GM12878 (cell line): ENCODE data around the gene HERPUD1. TPM values are rescaled to one million over a fixed set of nuclear protein-coding genes. Genes with fewer than 3 reads are reported as not detected.

Experiments used
- E4F1 ChIP-seq: fragments of 450-650 bp; IDR thresholded peaks from 2 replicates; pipeline ENCODE4 v1.6.1; 2018; ENCODE audit warnings: borderline replicate concordance, mild to moderate bottlenecking; ENCODE audit not compliant: partially characterized antibody
- FOS ChIP-seq: IDR thresholded peaks from 3 replicates; pipeline ENCODE4 v1.6.1; 2011; ENCODE audit warnings: borderline replicate concordance; ENCODE audit not compliant: insufficient read length; ENCODE audit errors: extremely low read depth
- FOXK2 ChIP-seq: fragments of 450-650 bp; IDR thresholded peaks from 2 replicates; pipeline ENCODE4 v1.6.1; 2017; ENCODE audit warnings: mild to moderate bottlenecking, moderate library complexity
- MYB ChIP-seq: fragments of 150-350 bp; IDR thresholded peaks from 2 replicates; pipeline ENCODE4 v1.6.1; 2014; ENCODE audit warnings: mild to moderate bottlenecking, low read depth, low read length, borderline replicate concordance
- NFIC ChIP-seq: IDR thresholded peaks from 2 replicates; pipeline ENCODE4 v1.6.1; 2012; ENCODE audit warnings: low read depth, mild to moderate bottlenecking, inconsistent platforms, low read length, moderate library complexity
- PAX5 ChIP-seq: IDR thresholded peaks from 2 replicates; pipeline ENCODE4 v1.6.1; 2011; ENCODE audit warnings: low read depth, low read length, borderline replicate concordance
- POLR2AphosphoS5 ChIP-seq: IDR thresholded peaks from 2 replicates; pipeline ENCODE4 v1.6.1; 2011; ENCODE audit warnings: mild to moderate bottlenecking, low read length, inconsistent platforms
- RELB ChIP-seq: fragments of 450-650 bp; IDR thresholded peaks from 2 replicates; pipeline ENCODE4 v1.6.1; 2017; ENCODE audit warnings: low read depth, mild to moderate bottlenecking, moderate library complexity
- SMAD5 ChIP-seq: IDR thresholded peaks from 2 replicates; pipeline ENCODE4 v1.6.1; 2016; ENCODE audit warnings: antibody characterized with exemption, low read depth
- SP1 ChIP-seq: IDR thresholded peaks from one replicate; pipeline ENCODE4 v1.6.1; 2011; ENCODE audit warnings: low read depth, low read length
- STAT1 ChIP-seq: fragments of 450-650 bp; conservative IDR thresholded peaks from 2 replicates; pipeline ENCODE4 v1.6.1; 2014; ENCODE audit warnings: antibody characterized with exemption, mild to moderate bottlenecking
- TCF12 ChIP-seq: IDR thresholded peaks from 2 replicates; pipeline ENCODE4 v1.6.1; 2011; ENCODE audit warnings: low read depth, mild to moderate bottlenecking, low read length
- polyA plus RNA-seq, 11 experiments: library from polyadenylated mRNA; depleted of rRNA in 4 of 11; unstranded in 6 of 11; stranded (reverse) in 5 of 11; fragments of >200 nt; fragmentation: Nextera tagmentation in 4 of 11; fragmentation: Illumina TruSeq in 1 of 11; extraction: Ambion mirVana in 4 of 11; extraction: Trizol in 1 of 11; gene quantifications; 1 replicate in 1 of 11; 2 replicates in 10 of 11; pipeline versions ENCODE4 v1.2.1 to v1.2.3, GENCODE V29; 2011 to 2016; ENCODE audit warnings: inconsistent platforms in 2 of 11, missing spikeins in 2 of 11, low read depth in 1 of 11
- total RNA-seq, 4 experiments: library from RNA; depleted of rRNA in 3 of 4; stranded (reverse); fragments of >200 nt in 3 of 4; fragmentation: Illumina TruSeq in 1 of 4; extraction: Trizol in 1 of 4; gene quantifications; 2 replicates each; pipeline versions ENCODE4 v1.2.1 to v1.2.3, GENCODE V29; 2013 to 2021

HERPUD1 gene
- total and polyA plus RNA-seq, 10 of the 15 experiments (the other 5 are each of a cell fraction or from before 2014, with no cell fraction given), result 32.6 to 212 (median 122) TPM

GRCh38 chr16:56970934-56971767 is 39.2 kb downstream of the HERPUD1 start (continued):
- TF ChIP-seq RELB, result peak; percentile 76
- no peak for TF ChIP-seq FOXK2
- TF ChIP-seq TCF12, result peak; percentile 88; the same call in 1 of the 2 replicates
- no peak for TF ChIP-seq MYB
- no peak for TF ChIP-seq NFIC
- no peak for TF ChIP-seq SP1
- no peak for TF ChIP-seq FOS
- peak; percentile 64; the same call in 1 of the 2 replicates for TF ChIP-seq PAX5
- TF ChIP-seq STAT1, result no peak
- no peak for TF ChIP-seq SMAD5
- no peak for TF ChIP-seq E4F1
- no peak for TF ChIP-seq POLR2AphosphoS5
- TF ChIP-seq, all 136 proteins: peak for 43
